HCT116 (cell line): ENCODE measurements around the gene SNAPC4. TPM values are rescaled to one million over a fixed set of nuclear protein-coding genes. Genes with fewer than 3 reads are reported as not detected.

Experiments
- ATAC-seq: fragments of 200-7000 bp; cut with Tn5 transposase; 2 replicates; pipeline ENCODE4 v1.9.1; 2020; ENCODE audit warnings: mild to moderate bottlenecking, moderate library complexity
- BruUV-seq: library from RNA; stranded (reverse); fragments of 400-500 nt; replicated peaks from 2 replicates; lab custom pipeline; 2021; lab: Mats Ljungman, UMichigan
- CTCF ChIA-PET: fragments of 300-600 bp; sonication (Branson Sonifier 250); formaldehyde crosslinking; loops from one replicate; lab custom pipeline; 2021; ENCODE audit warnings: antibody characterized with exemption; lab: Charles Lee
- POLR2A ChIA-PET: fragments of 300-600, 350-600 bp; sonication (Branson Sonifier 250); formaldehyde crosslinking; loops from one replicate; lab custom pipeline; 2021; ENCODE audit warnings: antibody characterized with exemption; lab: Charles Lee
- RAD21 ChIA-PET, 2 experiments: fragments of 300-600 bp; sonication (Branson Sonifier 250); formaldehyde crosslinking; loops; one replicate each; lab custom pipeline; 2023; ENCODE audit warnings: low total read pairs in 2 of 2; ENCODE audit not compliant: uncharacterized antibody in 2 of 2, unreplicated experiment in 2 of 2, low non-redundant PET in 1 of 2; lab: Charles Lee
- DNase-seq: peaks from one replicate; pipeline ENCODE4 v3.0.0-alpha.2; 2010; ENCODE audit warnings: low read depth, low spot score
- H2AFZ ChIP-seq: fragments of 200-600 bp; shearing (Covaris generic), sonication (generic); 2 replicates; pipeline ENCODE4 v1.6.1; 2017; ENCODE audit warnings: low read depth, mixed run types, mixed read lengths, antibody characterized with exemption, low read length; ENCODE audit not compliant: poor library complexity, severe bottlenecking
- H3K27ac ChIP-seq: 2 replicates; pipeline ENCODE4 v1.5.1; 2012; ENCODE audit warnings: low read depth, low read length
- H3K27me3 ChIP-seq: fragments of 200-600 bp; sonication (generic); 2 replicates; pipeline ENCODE4 v1.6.1; 2016; ENCODE audit warnings: mixed run types, low read length, mixed read lengths; ENCODE audit not compliant: insufficient read depth
- H3K36me3 ChIP-seq, 2 experiments: fragments of 200-500 bp in 1 of 2; fragments of 200-600 bp in 1 of 2; sonication (Bioruptor generic) in 1 of 2; sonication (generic) in 1 of 2; 2 replicates each; pipeline versions ENCODE4 v1.5.1 to v1.6.1; 2014 to 2016; ENCODE audit warnings: low read length in 2 of 2, inconsistent platforms in 1 of 2, mixed read lengths in 1 of 2, mixed run types in 1 of 2; ENCODE audit not compliant: insufficient read depth in 2 of 2, control insufficient read depth in 1 of 2
- H3K4me1 ChIP-seq, 2 experiments: fragments of 200-600 bp in 1 of 2; sonication (generic) in 1 of 2; 2 replicates each; pipeline versions ENCODE4 v1.5.1 to v1.6.1; 2012 to 2017; ENCODE audit warnings: low read length in 2 of 2, inconsistent platforms in 1 of 2, mild to moderate bottlenecking in 1 of 2, mixed read lengths in 1 of 2, mixed run types in 1 of 2, moderate library complexity in 1 of 2; ENCODE audit not compliant: insufficient read depth in 2 of 2, control insufficient read depth in 1 of 2
- H3K4me2 ChIP-seq: fragments of 200-600 bp; sonication (generic); 2 replicates; pipeline ENCODE4 v1.6.1; 2017; ENCODE audit warnings: mixed run types, low read length, mixed read lengths
- H3K4me3 ChIP-seq, 2 experiments: fragments of 200-600 bp in 1 of 2; sonication (generic) in 1 of 2; replicated peaks in 1 of 2; 2 replicates each; pipeline ENCODE4 v1.5.1; 2011 to 2016; ENCODE audit warnings: low read length in 2 of 2, control low read depth in 1 of 2, low read depth in 1 of 2, mild to moderate bottlenecking in 1 of 2, mixed read lengths in 1 of 2, mixed run types in 1 of 2
- H3K79me2 ChIP-seq: fragments of 200-600 bp; sonication (generic); 2 replicates; pipeline ENCODE4 v1.6.1; 2017; ENCODE audit warnings: mild to moderate bottlenecking, mixed run types, low read length, moderate library complexity, mixed read lengths; ENCODE audit not compliant: insufficient read depth
- H3K9ac ChIP-seq: fragments of 200-600 bp; sonication (generic); 2 replicates; pipeline ENCODE4 v1.6.1; 2016; ENCODE audit warnings: low read length, mixed read lengths
- H3K9me2 ChIP-seq: fragments of 200-600 bp; sonication (generic), shearing (Covaris generic); 2 replicates; pipeline ENCODE4 v1.6.1; 2017; ENCODE audit warnings: mixed run types, mild to moderate bottlenecking, moderate library complexity; ENCODE audit not compliant: insufficient read depth
- H3K9me3 ChIP-seq, 2 experiments: fragments of 200-500 bp in 1 of 2; fragments of 200-600 bp in 1 of 2; sonication (Bioruptor generic) in 1 of 2; sonication (generic) in 1 of 2; 2 replicates each; pipeline ENCODE4 v1.6.1; 2014 to 2017; ENCODE audit warnings: low read length in 2 of 2, mixed read lengths in 2 of 2, inconsistent platforms in 1 of 2, low read depth in 1 of 2, mild to moderate bottlenecking in 1 of 2, mixed run types in 1 of 2, moderate library complexity in 1 of 2; ENCODE audit not compliant: control insufficient read depth in 1 of 2, insufficient read depth in 1 of 2
- H4K20me1 ChIP-seq: fragments of 200-600 bp; sonication (generic), shearing (Covaris generic); 2 replicates; pipeline ENCODE4 v1.6.1; 2017; ENCODE audit warnings: mixed run types, mild to moderate bottlenecking, moderate library complexity; ENCODE audit not compliant: insufficient read depth
- CBX3 ChIP-seq: IDR thresholded peaks from 2 replicates; pipeline ENCODE4 v1.6.1; 2012; ENCODE audit warnings: low read depth
- ELF1 ChIP-seq: IDR thresholded peaks from 2 replicates; pipeline ENCODE4 v1.6.1; 2012; ENCODE audit warnings: low read depth, borderline replicate concordance
- JUND ChIP-seq: IDR thresholded peaks from 2 replicates; pipeline ENCODE4 v1.6.1; 2012
- POLR2A ChIP-seq: IDR thresholded peaks from 2 replicates; pipeline ENCODE4 v1.7.0; 2011; ENCODE audit warnings: borderline replicate concordance; ENCODE audit not compliant: insufficient read depth, insufficient read length; ENCODE audit errors: extremely low read depth
- POLR2AphosphoS5 ChIP-seq: IDR thresholded peaks from 2 replicates; pipeline ENCODE4 v1.6.1; 2011; ENCODE audit warnings: mild to moderate bottlenecking, low read depth, low read length, moderate library complexity
- RAD21 ChIP-seq: IDR thresholded peaks from 2 replicates; pipeline ENCODE4 v1.6.1; 2012; ENCODE audit warnings: low read depth, mild to moderate bottlenecking
- SIN3A ChIP-seq: IDR thresholded peaks from 2 replicates; pipeline ENCODE4 v1.6.1; 2012; ENCODE audit warnings: low read depth
- YY1 ChIP-seq: IDR thresholded peaks from 2 replicates; pipeline ENCODE4 v1.6.1; 2011; ENCODE audit warnings: low read length, low read depth, moderate library complexity, mild to moderate bottlenecking; ENCODE audit not compliant: insufficient replicate concordance; ENCODE audit errors: extremely low read depth
- ZNF274 ChIP-seq: fragments of 200-500 bp; sonication (Bioruptor generic); IDR thresholded peaks from 2 replicates; pipeline ENCODE4 v1.6.1; 2014; ENCODE audit warnings: mild to moderate bottlenecking, low read depth, low read length, inconsistent platforms
- intact Hi-C: fragments of 100-400 bp; cut with micrococcal nuclease; formaldehyde crosslinking; loops from 2 replicates; pipeline ENCODE4 v1.10.0; 2022
- total RNA-seq: library from RNA; stranded (reverse); gene quantifications from one replicate; pipeline ENCODE4 v1.2.1, GENCODE V29; 2021; ENCODE audit not compliant: unreplicated experiment
- TF ChIP-seq, protein P1 (sequence below): IDR thresholded peaks from 2 replicates; pipeline ENCODE4 v1.6.1; 2011; ENCODE audit warnings: mild to moderate bottlenecking, low read length, moderate library complexity; ENCODE audit not compliant: insufficient replicate concordance; ENCODE audit errors: extremely low read depth
- TF ChIP-seq, protein P2 (sequence below): IDR thresholded peaks from 2 replicates; pipeline ENCODE4 v1.6.1; 2012
- TF ChIP-seq, protein P3 (sequence below): IDR thresholded peaks from 2 replicates; pipeline ENCODE4 v1.6.1; 2012; ENCODE audit warnings: low read depth

SNAPC4 gene
- total RNA-seq, 1 experiment from 2014 or later: 20.4 TPM

DNA sequence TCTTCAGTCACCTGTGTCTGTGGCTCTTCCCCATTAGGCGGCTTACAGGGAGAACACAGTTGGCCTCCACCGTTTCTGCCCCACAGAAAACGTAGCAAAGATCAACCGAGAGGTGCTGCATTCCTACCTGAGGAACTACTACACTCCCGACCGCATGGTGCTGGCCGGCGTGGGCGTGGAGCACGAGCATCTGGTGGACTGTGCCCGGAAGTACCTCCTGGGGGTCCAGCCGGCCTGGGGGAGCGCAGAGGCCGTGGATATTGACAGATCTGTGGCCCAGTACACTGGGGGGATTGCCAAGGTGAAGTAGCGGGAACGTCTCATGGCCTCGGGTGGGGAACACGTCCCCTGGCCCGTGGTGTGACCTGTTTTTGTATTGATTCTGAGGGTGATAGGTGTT lies 16.9 kb upstream of the SNAPC4 start:
- Histone ChIP-seq H4K20me1 (no peaks in the 10 kb centered on the region), H3K4me3 (no peak overlapping the region), H3K27me3 (no peaks in the 10 kb centered on the region), H3K27ac (no peak overlapping the region), H3K4me1 (peaks cover 2 to 3% of the 10 kb centered on the region in 2 experiments; a peak in 3 of 4 replicates), H3K79me2 (peaks cover 50% of the 10 kb centered on the region), H3K9me2 (no peaks in the 10 kb centered on the region), H2AFZ (no peak overlapping the region), H3K4me2 (no peak overlapping the region), H3K9ac (no peak overlapping the region), H3K36me3 (peaks cover 58 to 79% of the 10 kb centered on the region in 2 experiments), H3K9me3 (no peaks in the 10 kb centered on the region)
- ChIA-PET CTCF (no interaction called here), POLR2A (no interaction called here), RAD21 (no interaction called here)
- intact Hi-C loops: no loop called here
- no peak for ATAC-seq
- BruUV-seq: no TSS peak
- no peak for DNase-seq
- TF ChIP-seq YY1 (no peak), RAD21 (no peak), SIN3A (no peak), POLR2AphosphoS5 (no peak)
- TF ChIP-seq, protein P1, sequence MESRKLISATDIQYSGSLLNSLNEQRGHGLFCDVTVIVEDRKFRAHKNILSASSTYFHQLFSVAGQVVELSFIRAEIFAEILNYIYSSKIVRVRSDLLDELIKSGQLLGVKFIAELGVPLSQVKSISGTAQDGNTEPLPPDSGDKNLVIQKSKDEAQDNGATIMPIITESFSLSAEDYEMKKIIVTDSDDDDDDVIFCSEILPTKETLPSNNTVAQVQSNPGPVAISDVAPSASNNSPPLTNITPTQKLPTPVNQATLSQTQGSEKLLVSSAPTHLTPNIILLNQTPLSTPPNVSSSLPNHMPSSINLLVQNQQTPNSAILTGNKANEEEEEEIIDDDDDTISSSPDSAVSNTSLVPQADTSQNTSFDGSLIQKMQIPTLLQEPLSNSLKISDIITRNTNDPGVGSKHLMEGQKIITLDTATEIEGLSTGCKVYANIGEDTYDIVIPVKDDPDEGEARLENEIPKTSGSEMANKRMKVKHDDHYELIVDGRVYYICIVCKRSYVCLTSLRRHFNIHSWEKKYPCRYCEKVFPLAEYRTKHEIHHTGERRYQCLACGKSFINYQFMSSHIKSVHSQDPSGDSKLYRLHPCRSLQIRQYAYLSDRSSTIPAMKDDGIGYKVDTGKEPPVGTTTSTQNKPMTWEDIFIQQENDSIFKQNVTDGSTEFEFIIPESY: no peak
- TF ChIP-seq, protein P2, sequence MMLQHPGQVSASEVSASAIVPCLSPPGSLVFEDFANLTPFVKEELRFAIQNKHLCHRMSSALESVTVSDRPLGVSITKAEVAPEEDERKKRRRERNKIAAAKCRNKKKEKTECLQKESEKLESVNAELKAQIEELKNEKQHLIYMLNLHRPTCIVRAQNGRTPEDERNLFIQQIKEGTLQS: no peak

DNA sequence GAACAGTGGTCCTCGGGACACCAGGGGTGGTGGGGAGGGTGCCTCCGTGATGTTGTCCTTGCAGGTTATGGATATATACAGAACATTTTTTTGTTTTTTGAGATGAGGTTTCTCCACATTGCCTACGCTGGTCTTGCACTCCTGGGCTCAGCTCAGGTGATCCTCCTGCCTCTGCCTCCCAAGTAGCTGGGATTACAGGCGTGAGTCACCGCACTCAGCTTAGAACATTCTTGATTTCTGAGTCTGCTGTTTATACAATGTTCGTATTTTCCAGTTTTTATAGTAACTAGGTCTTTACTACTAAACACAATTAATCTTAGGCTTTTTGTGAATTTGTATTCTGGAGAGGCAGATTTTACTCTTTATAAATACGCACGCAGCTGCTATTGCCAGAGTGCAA lies 16.5 kb upstream of the SNAPC4 start:
- Histone ChIP-seq H2AFZ (no peak overlapping the region), H3K4me2 (no peak overlapping the region), H3K27ac (no peak overlapping the region), H3K27me3 (no peaks in the 10 kb centered on the region), H4K20me1 (no peaks in the 10 kb centered on the region), H3K9ac (no peak overlapping the region), H3K9me3 (no peaks in the 10 kb centered on the region), H3K4me1 (peaks cover 7 to 8% of the 10 kb centered on the region in 2 experiments), H3K36me3 (peaks cover 55 to 78% of the 10 kb centered on the region in 2 experiments), H3K4me3 (no peak overlapping the region), H3K79me2 (peaks cover 55% of the 10 kb centered on the region), H3K9me2 (no peaks in the 10 kb centered on the region)
- POLR2A ChIA-PET: no interaction called here
- RAD21 ChIA-PET: no interaction called here
- intact Hi-C loops: no loop called here
- CTCF ChIA-PET: no interaction called here
- no peak for ATAC-seq
- DNase-seq: no peak
- no TSS peak for BruUV-seq
- TF ChIP-seq ELF1 (no peak), RAD21 (no peak), ZNF274 (no peak), POLR2A (no peak), JUND (no peak), CBX3 (no peak)
- TF ChIP-seq, protein P2: no peak
- TF ChIP-seq, protein P3, sequence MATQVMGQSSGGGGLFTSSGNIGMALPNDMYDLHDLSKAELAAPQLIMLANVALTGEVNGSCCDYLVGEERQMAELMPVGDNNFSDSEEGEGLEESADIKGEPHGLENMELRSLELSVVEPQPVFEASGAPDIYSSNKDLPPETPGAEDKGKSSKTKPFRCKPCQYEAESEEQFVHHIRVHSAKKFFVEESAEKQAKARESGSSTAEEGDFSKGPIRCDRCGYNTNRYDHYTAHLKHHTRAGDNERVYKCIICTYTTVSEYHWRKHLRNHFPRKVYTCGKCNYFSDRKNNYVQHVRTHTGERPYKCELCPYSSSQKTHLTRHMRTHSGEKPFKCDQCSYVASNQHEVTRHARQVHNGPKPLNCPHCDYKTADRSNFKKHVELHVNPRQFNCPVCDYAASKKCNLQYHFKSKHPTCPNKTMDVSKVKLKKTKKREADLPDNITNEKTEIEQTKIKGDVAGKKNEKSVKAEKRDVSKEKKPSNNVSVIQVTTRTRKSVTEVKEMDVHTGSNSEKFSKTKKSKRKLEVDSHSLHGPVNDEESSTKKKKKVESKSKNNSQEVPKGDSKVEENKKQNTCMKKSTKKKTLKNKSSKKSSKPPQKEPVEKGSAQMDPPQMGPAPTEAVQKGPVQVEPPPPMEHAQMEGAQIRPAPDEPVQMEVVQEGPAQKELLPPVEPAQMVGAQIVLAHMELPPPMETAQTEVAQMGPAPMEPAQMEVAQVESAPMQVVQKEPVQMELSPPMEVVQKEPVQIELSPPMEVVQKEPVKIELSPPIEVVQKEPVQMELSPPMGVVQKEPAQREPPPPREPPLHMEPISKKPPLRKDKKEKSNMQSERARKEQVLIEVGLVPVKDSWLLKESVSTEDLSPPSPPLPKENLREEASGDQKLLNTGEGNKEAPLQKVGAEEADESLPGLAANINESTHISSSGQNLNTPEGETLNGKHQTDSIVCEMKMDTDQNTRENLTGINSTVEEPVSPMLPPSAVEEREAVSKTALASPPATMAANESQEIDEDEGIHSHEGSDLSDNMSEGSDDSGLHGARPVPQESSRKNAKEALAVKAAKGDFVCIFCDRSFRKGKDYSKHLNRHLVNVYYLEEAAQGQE: no peak
- TF ChIP-seq, protein P1: no peak
